NCI-H748 (cell line): ENCODE results near the gene IGF2.
"Not testable (repeated sequence)": the region's sequence is repeated elsewhere in the genome, so short reads cannot be mapped to it uniquely, and the experiment has no call there.

Source experiments
- DNase-seq: peaks from one replicate; lab custom pipeline; 2025; ENCODE audit not compliant: unreplicated experiment; lab: John Stamatoyannopoulos, UW

Gene IGF2

GRCh38 chr11:2139123-2139521 lies at the start of gene IGF2:
TSS of gene IGF2 (minus strand) at chr11:2139389. CDS start at chr11:2135523, 3,866 bp downstream.
- peak; percentile 77 for DNase-seq

GRCh38 chr11:2188745-2189144 lies 49.6 kb upstream of the IGF2 start:
- no peak for DNase-seq

GRCh38 chr11:2187280-2187707 lies 48.1 kb upstream of the IGF2 start:
- no peak for DNase-seq

GRCh38 chr11:2186669-2187279 lies 47.6 kb upstream of the IGF2 start:
- peak; percentile 81 for DNase-seq

- no peak for DNase-seq
These were observed 46.3 kb upstream of the IGF2 start for GRCh38 chr11:2185324-2186085.

- no peak for DNase-seq
These were observed 43.7 kb upstream of the IGF2 start for GRCh38 chr11:2182692-2183474.

GRCh38 chr11:2182075-2182474 lies 42.9 kb upstream of the IGF2 start:
- no peak for DNase-seq

GRCh38 chr11:2180789-2181370 lies 41.7 kb upstream of the IGF2 start:
- DNase-seq = no peak

GRCh38 chr11:2180347-2180746 lies 41.2 kb upstream of the IGF2 start:
- DNase-seq = no peak

- no peak for DNase-seq
These were observed 40.3 kb upstream of the IGF2 start for GRCh38 chr11:2179516-2179915.

GRCh38 chr11:2178906-2179494 lies 39.8 kb upstream of the IGF2 start:
- no peak for DNase-seq

GRCh38 chr11:2178055-2178773 lies 39.0 kb upstream of the IGF2 start:
- DNase-seq = not testable (repeated sequence)

- DNase-seq = no peak
These were observed 37.9 kb upstream of the IGF2 start for GRCh38 chr11:2177076-2177475.

- DNase-seq = no peak
These were observed 37.3 kb upstream of the IGF2 start for GRCh38 chr11:2176389-2176900.

GRCh38 chr11:2175659-2176058 lies 36.5 kb upstream of the IGF2 start:
- DNase-seq = no peak

- no peak for DNase-seq
These were observed 35.2 kb upstream of the IGF2 start for GRCh38 chr11:2174361-2174760.

GRCh38 chr11:2173761-2174160 lies 34.6 kb upstream of the IGF2 start:
- DNase-seq = no peak

GRCh38 chr11:2173150-2173693 lies 34.0 kb upstream of the IGF2 start:
- no peak for DNase-seq

- no peak for DNase-seq
These were observed 33.5 kb upstream of the IGF2 start for GRCh38 chr11:2172676-2173075.

- no peak for DNase-seq
These were observed 32.4 kb upstream of the IGF2 start, which contains the start of gene TH for GRCh38 chr11:2171591-2172003. TSS of gene TH (minus strand) at chr11:2171815. CDS start at chr11:2171786, 29 bp downstream.
